Activated B cell treated with CpG ODN at 0.5 μM for 24 hours (primary cell): ENCODE measurements around the gene ADCY2. TPM values are rescaled to one million over a fixed set of nuclear protein-coding genes. Genes with fewer than 3 reads are reported as not detected.

Experiments used
- ATAC-seq: fragments of 200-7000 bp; cut with Tn5 transposase; one replicate; pipeline ENCODE4 v1.10.0; 2021; ENCODE audit warnings: low read depth, mild to moderate bottlenecking, moderate library complexity
- CTCF ChIA-PET: fragments of 350-600 bp; sonication (Branson Sonifier 250); formaldehyde crosslinking; loops from one replicate; lab custom pipeline; 2021; ENCODE audit warnings: antibody characterized with exemption; lab: Charles Lee
- POLR2A ChIA-PET: fragments of 350-600 bp; sonication (Branson Sonifier 250); formaldehyde crosslinking; loops from one replicate; lab custom pipeline; 2021; ENCODE audit warnings: antibody characterized with exemption; lab: Charles Lee
- DNase-seq: peaks from one replicate; pipeline ENCODE4 v3.0.0; 2022
- H3K27ac Mint-ChIP-seq: one replicate; pipeline ENCODE4 v1.8.0; 2020; ENCODE audit warnings: mixed read lengths
- H3K27me3 Mint-ChIP-seq: one replicate; pipeline ENCODE4 v1.8.0; 2021; ENCODE audit warnings: mixed read lengths
- H3K36me3 Mint-ChIP-seq: one replicate; pipeline ENCODE4 v1.8.0; 2021; ENCODE audit warnings: low read depth, mixed read lengths
- H3K4me1 Mint-ChIP-seq: one replicate; pipeline ENCODE4 v1.8.0; 2021; ENCODE audit warnings: mixed read lengths
- H3K4me3 Mint-ChIP-seq: one replicate; pipeline ENCODE4 v1.8.0; 2020; ENCODE audit warnings: mild to moderate bottlenecking, mixed read lengths
- H3K9me3 Mint-ChIP-seq: one replicate; pipeline ENCODE4 v1.8.0; 2020; ENCODE audit warnings: mixed read lengths
- CTCF ChIP-seq: fragments of 200-600 bp; IDR thresholded peaks from one replicate; pipeline ENCODE4 v1.8.0; 2022; ENCODE audit warnings: antibody characterized with exemption, mild to moderate bottlenecking
- intact Hi-C: fragments of 100-400 bp; cut with micrococcal nuclease; formaldehyde crosslinking; loops from one replicate; pipeline ENCODE4 v1.15.1; 2024
- total RNA-seq: library from RNA; stranded (reverse); gene quantifications from 2 replicates; pipeline ENCODE4 v1.2.3, GENCODE V29; 2022

ADCY2 gene
- total RNA-seq, 1 donor from 2014 or later = not detected

- no peaks in the 10 kb centered on the region for H3K9me3 Mint-ChIP-seq
- intact Hi-C loops = no loop called here
- H3K4me3 Mint-ChIP-seq = no peak overlapping the region
- no peak for ATAC-seq
- DNase-seq = no peak
- ChIA-PET POLR2A (no interaction called here), CTCF (no interaction called here)
- no peak for TF ChIP-seq CTCF
- H3K27me3 Mint-ChIP-seq = no peaks in the 10 kb centered on the region
- no peaks in the 10 kb centered on the region for H3K4me1 Mint-ChIP-seq
- no peaks in the 10 kb centered on the region for H3K36me3 Mint-ChIP-seq
- H3K27ac Mint-ChIP-seq = no peak overlapping the region
These were observed 267.9 kb downstream of the ADCY2 start for GRCh38 chr5:7663808-7664207.

GRCh38 chr5:7664208-7664607, 268.3 kb downstream of the ADCY2 start:
- TF ChIP-seq CTCF = no peak
- H3K9me3 Mint-ChIP-seq = no peaks in the 10 kb centered on the region
- H3K36me3 Mint-ChIP-seq = no peaks in the 10 kb centered on the region
- no peaks in the 10 kb centered on the region for H3K4me1 Mint-ChIP-seq
- DNase-seq (no peak), ATAC-seq (no peak)
- intact Hi-C loops = no loop called here
- no peak overlapping the region for H3K27ac Mint-ChIP-seq
- no peak overlapping the region for H3K4me3 Mint-ChIP-seq
- no peaks in the 10 kb centered on the region for H3K27me3 Mint-ChIP-seq
- ChIA-PET POLR2A (no interaction called here), CTCF (no interaction called here)

GRCh38 chr5:7667216-7667767, 271.4 kb downstream of the ADCY2 start:
- Mint-ChIP-seq H3K27me3 (no peaks in the 10 kb centered on the region), H3K4me3 (no peak overlapping the region), H3K9me3 (no peaks in the 10 kb centered on the region), H3K36me3 (no peaks in the 10 kb centered on the region), H3K27ac (no peak overlapping the region), H3K4me1 (no peaks in the 10 kb centered on the region)
- no peak for TF ChIP-seq CTCF
- DNase-seq (no peak), ATAC-seq (no peak)
- ChIA-PET CTCF (no interaction called here), POLR2A (no interaction called here)
- intact Hi-C loops = no loop called here

GRCh38 chr5:7668161-7668560, 272.2 kb downstream of the ADCY2 start:
- DNase-seq = no peak
- H3K36me3 Mint-ChIP-seq = no peaks in the 10 kb centered on the region
- ChIA-PET CTCF (no interaction called here), POLR2A (no interaction called here)
- H3K4me3 Mint-ChIP-seq = no peak overlapping the region
- intact Hi-C loops = no loop called here
- no peaks in the 10 kb centered on the region for H3K27me3 Mint-ChIP-seq
- no peaks in the 10 kb centered on the region for H3K4me1 Mint-ChIP-seq
- ATAC-seq = no peak
- no peak for TF ChIP-seq CTCF
- no peaks in the 10 kb centered on the region for H3K9me3 Mint-ChIP-seq
- H3K27ac Mint-ChIP-seq = no peak overlapping the region

- Mint-ChIP-seq H3K27ac (no peak overlapping the region), H3K27me3 (no peaks in the 10 kb centered on the region), H3K4me3 (no peak overlapping the region), H3K4me1 (no peaks in the 10 kb centered on the region), H3K36me3 (no peaks in the 10 kb centered on the region), H3K9me3 (no peaks in the 10 kb centered on the region)
- no peak for ATAC-seq
- no peak for TF ChIP-seq CTCF
- DNase-seq = no peak
- intact Hi-C loops = no loop called here
- ChIA-PET CTCF (no interaction called here), POLR2A (no interaction called here)
These were observed 272.7 kb downstream of the ADCY2 start for GRCh38 chr5:7668627-7669026.
